HG02798 (cell line): ENCODE results near the gene DEF6.

Experiments
- ATAC-seq: cut with Tn5 transposase; IDR thresholded peaks from one replicate; pipeline ENCODE4 v1.9.1; 2021; ENCODE audit warnings: mild to moderate bottlenecking; ENCODE audit not compliant: unreplicated experiment, poor library complexity

DEF6 gene

DNA sequence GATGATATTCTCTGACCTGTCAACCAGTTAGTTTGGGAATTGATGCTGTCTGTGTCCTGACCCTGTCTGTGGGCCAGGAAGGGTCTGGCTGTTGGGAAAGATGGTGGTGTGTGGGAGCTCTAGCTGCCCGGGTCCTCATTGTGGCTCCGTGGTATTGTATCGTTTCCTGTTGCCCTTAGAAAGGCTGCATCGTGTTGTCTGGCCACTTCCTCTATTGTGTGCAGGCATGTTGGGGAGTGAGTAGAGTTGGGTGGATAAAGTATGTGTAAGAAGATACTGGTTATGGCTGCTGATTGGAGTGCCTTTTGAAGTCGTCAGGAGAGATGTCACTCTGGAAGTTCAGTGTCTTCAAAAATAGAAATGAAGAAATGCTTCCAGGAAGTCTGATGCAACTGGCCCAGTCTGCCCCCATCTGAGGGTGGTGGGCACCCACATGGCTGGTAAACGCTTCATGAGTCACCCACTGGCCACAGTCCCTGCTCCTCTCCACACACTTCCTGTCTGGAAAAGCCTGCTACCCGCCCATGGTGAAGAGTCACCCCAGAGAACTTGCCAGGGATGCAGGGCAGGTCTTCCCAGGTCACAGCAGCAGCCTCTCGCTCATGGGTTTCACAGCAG, 72.6 kb downstream of the DEF6 start:
- ATAC-seq = no peak

DNA sequence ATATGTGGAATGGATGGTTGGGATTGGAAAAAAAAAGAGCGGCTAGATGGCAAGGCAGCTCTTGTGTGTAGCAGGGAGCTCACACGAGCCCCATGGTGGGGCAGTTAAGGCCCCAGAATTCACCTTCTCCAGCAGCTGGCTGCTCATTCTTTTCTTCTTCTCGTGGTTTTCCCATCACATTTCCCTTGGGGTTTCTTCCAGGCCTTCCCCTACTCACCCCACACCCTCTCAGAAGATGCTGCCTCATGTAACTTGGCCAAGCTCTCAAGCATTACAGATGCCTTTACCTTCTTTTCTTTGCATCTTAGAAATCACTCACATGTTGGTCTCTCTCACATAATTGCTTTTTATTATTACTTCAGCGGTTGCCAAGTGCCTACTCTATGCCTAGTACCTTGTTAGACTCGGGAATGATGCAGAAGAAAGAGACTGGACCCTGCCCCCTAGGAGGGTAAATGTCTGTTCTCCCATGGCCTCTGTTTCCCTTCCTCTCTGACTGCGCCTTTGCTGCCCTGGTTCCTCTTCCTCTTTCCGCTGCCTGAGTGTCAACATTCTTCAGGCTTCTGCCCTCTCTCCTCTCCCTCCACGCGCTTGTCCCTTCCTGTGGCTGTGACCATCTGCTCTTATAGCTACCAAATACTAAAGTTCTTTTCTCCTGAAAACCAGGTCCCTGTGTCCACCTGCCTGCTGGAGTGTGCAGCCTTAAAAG, 73.3 kb downstream of the DEF6 start:
- ATAC-seq = no peak
